HG03521 (cell line): Measurements from ENCODE around the gene CDHR2.

Experiments used
- ATAC-seq: cut with Tn5 transposase; IDR thresholded peaks from one replicate; pipeline ENCODE4 v1.9.1; 2021; ENCODE audit warnings: mild to moderate bottlenecking, moderate library complexity; ENCODE audit not compliant: unreplicated experiment

Gene CDHR2

GRCh38 chr5:176548967-176549444, at the start of gene CDHR2:
Gene CDHR2 (plus strand): TSS chr5:176549342. CDS start chr5:176565353, 16,011 bp downstream.
- ATAC-seq: no peak

DNA sequence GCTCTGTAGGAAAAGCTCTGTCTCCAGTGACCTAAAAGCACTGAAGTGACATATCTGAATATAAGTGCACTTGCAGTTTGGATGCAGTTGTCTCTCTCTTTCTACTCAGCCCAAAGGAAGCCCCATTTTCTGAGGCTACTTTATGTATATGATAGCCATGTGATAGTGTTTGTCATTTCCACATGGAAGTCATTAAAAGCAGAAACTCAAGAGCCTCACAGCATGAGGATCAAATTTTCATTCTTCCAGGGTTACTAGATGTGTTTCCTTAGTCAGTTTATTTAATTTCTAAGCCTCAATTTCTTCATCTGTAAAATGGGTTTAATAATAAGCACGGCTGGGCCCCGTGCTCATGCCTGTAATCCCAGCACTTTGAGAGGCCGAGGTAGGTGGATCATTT, 48.6 kb upstream of the CDHR2 start:
- no peak for ATAC-seq

- ATAC-seq: no peak
These were observed 47.8 kb upstream of the CDHR2 start for GRCh38 chr5:176501333-176501732.

- ATAC-seq: no peak
These were observed 45.6 kb upstream of the CDHR2 start for GRCh38 chr5:176503496-176503895.

DNA sequence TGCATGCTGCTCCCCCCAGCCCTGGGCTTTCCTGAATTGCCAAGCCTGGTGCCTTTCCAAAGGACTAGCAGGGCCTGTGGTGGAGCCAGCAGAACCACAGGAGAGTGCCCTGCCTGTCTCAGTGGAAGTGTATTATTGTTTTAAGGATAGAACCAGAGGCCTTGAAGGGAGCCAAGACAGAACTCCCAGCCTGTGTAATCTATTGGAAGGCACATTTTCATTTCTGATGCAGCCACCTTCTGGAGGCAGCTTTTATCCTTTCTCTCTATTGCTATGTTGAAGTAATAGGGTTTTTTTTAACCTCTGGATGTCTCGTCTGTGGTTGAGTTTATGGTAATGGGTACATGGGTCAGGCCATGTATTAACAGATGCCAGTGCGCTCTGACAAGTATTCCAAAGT, 41.2 kb upstream of the CDHR2 start:
- ATAC-seq: no peak

DNA sequence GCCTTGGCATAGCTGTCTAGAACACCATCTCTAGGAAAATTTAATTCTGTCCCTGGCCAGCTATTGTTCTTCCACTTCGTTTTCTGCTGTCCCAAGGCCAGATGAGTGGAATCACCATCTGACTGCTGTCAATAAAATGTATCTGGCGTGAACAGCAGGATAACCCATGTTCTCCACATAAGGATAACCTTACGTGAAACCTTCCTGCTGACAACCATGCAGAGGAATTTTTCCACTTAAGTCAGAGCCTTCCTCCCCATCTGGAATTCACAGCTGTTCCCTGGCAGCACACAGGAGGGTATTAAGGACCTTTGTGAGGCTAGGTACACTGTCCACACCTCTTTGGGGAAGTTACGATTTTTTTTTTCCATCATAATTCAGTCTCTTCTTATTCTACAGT, 40.5 kb upstream of the CDHR2 start:
- no peak for ATAC-seq

DNA sequence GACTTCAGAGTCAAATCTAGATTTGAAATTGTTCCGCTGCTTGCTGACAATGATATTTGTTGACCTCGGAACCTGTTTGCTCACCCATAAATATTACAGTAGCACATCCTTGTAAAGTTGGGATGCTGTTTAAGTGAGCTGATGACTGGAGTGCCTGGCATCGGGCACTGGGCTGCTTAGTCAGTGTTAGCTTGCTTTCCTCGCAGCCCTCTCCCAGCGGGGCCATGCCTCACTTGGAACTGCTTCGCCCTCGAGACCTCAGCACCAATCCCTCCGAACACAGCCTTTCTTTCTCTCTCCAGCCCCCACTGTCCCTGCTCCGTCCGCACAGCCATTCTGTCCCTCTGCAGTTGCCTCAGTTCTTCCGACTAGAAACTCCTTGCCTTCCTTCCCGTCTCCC, 35.4 kb upstream of the CDHR2 start:
- ATAC-seq: no peak

- no peak for ATAC-seq
These were observed 34.7 kb upstream of the CDHR2 start for GRCh38 chr5:176514244-176514950.

- no peak for ATAC-seq
These were observed 33.7 kb upstream of the CDHR2 start for GRCh38 chr5:176515396-176515795.

DNA sequence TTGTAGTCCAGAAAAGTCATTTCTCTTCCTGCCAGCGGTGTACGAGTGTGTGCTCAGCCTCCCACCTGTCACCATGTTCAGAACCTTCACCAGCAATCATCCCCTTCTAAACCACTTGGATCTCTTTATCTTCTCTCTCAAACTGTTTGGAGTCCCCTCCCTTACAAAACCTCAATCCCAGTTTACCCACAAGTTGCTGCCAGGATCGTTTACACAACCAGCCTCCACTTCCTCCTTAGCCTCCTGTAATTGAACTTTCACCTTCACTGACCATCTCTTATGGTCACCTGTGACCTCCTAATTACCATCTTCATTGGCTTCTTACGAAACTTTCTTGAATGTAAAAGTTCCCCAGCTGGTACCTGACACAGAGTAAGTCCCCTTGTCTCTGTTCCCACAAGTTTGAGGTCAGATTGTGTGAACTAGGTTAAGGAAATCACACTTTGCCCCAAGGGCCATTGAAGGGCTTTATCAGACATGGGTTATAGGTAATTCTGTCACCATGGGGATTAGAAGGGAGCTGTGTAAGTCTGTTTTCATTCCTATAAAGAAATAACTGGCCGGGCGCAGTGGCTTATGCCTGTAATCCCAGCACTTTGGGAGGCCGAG, 32.0 kb upstream of the CDHR2 start:
- ATAC-seq: no peak

DNA sequence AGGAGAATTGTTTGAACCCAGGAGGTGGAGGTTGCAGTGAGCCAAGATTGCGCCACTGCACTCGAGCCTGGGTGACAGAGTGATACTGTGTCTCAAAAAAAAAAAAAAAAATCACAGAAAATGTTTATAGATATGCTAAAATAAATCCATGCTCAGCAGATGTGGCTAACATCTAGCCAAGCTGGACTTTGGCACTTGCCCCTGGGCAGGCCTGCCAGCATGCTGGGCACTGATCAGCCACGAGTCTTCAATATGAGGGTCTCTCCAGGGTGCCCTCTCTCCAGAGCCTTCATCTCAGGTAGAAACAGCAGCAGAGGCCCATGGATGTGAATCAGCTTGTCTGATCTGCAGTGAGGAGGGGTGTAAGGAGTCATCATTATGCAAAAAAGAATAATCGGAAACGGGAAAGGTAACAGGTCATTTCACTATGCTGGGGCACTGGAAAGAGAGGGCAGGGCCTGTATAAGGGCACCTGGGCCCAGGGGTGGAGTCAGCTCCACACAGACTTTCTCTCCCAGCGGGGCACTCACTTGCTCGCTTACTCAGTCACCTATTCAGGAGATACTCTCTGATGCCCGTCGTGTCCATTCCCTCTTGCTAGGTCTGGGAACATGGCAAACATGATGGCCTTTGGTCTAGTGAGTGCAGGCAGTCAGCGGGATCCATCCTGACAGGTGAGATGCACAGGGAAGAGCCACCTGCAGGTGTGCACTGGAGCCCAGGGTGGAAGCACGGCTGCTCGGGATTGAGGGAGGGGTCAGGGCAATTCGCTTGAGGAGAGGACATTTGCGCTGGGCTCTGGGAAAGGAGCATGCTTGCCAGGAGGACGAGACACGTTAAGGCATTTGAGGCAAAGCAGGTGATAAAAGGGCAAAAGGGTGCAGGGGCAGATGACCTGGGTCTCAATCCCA, 29.1 kb upstream of the CDHR2 start:
- ATAC-seq: no peak

DNA sequence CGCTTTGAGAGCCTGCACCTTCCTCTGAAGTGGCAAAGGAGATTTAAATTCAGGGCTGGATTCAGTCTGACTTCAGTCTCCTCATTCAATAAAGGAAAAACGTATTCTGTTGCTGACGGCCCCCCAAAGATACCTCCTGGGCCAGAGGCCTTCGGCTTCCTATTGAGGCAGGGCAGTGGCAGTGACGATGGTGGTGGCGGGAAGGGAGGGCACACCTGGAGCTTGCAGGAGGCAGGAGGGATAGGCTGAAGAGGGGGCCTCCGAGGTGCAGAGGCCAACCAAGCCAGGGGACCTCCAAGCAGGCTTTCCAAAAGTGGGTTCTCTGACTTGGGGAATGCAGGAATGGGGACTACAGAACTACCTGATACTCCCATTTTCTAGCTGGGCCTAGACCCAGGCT, 27.9 kb upstream of the CDHR2 start:
- no peak for ATAC-seq

GRCh38 chr5:176521699-176522263, 27.4 kb upstream of the CDHR2 start:
- ATAC-seq: no peak

GRCh38 chr5:176524138-176524537, 25.0 kb upstream of the CDHR2 start:
- ATAC-seq: no peak

DNA sequence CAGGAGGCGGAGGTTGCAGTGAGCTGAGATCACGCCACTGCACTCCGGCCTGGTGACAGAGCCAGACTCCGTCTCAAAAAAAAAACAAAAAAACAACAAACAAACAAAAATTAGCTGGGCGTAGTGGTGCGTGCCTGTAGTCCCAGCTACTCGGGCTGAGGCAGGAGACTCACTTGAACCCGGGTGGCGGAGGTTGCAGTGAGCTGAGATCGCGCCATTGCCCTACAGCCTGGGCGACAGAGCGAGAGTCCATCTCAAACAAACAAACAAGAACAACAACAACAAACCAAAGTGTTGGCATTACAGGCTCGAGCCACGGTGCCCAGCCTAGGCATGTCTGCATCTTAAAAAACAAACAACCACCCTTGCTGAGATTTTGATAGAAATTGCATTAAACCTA, 24.2 kb upstream of the CDHR2 start:
- ATAC-seq: no peak

DNA sequence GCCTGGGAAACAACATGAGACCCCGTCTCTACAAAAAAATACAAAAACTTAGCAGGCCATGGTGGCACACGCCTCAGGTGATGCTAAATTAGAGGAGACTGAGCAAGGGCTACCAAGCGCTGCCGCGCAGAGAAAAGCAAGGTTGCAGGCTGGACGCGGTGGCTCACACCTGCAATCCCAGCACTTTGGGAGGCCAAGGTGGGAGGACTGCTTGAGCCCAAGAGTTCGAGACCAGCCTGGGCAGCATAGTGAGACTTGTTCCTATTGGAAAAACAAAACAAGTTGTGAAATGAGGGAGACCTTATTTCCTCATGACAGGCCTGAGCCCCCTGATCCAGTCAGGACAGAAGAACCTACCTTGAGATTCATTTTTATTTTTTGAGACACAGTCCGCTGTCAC, 23.5 kb upstream of the CDHR2 start:
- no peak for ATAC-seq

DNA sequence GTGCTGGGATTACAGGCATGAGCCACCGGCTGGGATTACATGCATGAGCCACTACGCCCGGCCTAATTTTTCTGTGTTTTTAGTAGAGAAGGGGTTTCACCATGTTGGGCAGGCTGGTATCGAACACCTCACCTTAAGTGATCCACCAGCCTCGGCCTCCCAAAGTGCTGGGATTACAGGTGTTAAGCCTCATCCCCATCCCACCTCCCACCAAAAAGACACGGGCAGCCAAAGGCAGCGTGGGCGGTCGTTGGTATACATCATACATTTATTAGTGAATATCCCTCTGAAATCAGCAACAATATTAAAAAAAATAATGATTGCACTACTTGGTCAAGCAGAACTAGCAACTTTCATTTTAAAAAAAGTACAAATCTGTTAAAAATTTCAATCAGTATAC, 22.7 kb upstream of the CDHR2 start:
- ATAC-seq: no peak

- no peak for ATAC-seq
These were observed 21.6 kb upstream of the CDHR2 start for GRCh38 chr5:176527246-176528222.

DNA sequence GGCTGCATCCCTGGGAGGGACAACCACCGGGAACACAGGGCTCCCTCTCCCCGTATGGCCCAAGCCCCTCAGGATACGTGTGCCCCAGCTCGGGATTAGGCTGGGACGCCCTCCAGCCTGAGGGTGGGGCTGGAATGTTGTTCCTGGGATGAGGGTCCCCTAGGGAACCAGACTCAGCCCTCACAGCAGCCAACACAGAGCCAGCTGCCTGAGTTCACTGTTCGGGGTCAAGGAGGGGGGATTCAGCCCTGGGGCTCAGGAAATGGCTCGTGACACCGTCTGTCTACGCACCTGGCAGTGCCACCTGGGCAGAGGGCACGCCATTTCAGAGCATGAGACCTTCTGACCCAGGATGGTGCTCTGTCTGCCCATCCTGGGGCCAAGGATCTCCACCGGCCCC, 20.8 kb upstream of the CDHR2 start:
- no peak for ATAC-seq

- no peak for ATAC-seq
These were observed 20.4 kb upstream of the CDHR2 start for GRCh38 chr5:176528761-176529115.
